Tibial nerve (tissue), 3 donors: ENCODE data around the gene BAAT.

Experiments used
- CTCF ChIP-seq, 5 experiments: fragments of 200-600 bp in 3 of 5; fragments of 450-650 bp in 2 of 5; sonication (generic) in 3 of 5; IDR thresholded peaks; one replicate each; pipeline ENCODE4 v1.5.1; 2016 to 2019; ENCODE audit warnings: antibody characterized with exemption in 5 of 5, mild to moderate bottlenecking in 3 of 5, moderate library complexity in 2 of 5
- POLR2A ChIP-seq, 2 donors: fragments of 450-650 bp; IDR thresholded peaks; one replicate each; pipeline ENCODE4 v1.6.1; 2017; ENCODE audit warnings: antibody characterized with exemption in 2 of 2, mild to moderate bottlenecking in 2 of 2, moderate library complexity in 2 of 2

GRCh38 chr9:101376111-101376848, 8.5 kb downstream of the BAAT start:
- TF ChIP-seq POLR2A (IDR thresholded peaks at IDR 0.05): no peak
- TF ChIP-seq CTCF (IDR thresholded peaks at IDR 0.05): no peak
